ENCODE data around the gene AFF1.

Gene AFF1

DNA sequence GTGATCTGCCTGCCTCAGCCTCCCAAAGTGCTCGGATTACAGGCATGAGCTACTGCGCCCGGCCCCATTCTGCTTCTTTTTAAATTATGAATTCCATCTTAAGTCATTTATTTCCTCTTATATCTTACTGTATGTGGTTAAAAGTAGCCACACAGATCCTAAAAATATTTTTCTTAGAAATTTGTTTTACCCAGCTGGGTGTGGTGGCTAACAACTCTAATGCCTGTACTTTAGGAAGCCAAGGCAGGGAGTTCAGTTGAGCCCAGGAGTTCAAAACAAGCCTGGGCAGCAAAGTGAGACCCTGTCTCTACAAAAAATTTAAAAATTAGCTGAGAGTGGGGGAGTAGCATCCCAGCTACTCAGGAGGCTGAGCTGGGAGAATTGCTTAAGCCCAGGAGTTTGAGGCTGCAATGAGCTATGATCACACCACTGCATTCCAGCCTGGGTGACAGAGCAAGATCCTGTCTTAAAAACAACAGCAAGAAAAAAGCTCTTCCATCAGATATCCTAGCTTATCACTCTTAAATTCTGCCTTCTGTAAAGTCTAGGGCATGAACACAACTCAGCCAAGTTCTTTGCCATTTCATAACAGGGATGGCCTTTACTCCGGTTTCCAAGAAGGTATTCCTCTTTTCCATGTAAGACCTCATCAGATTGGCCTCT is 15.1 kb upstream of the AFF1 start:
- no peak for DNase-seq

DNA sequence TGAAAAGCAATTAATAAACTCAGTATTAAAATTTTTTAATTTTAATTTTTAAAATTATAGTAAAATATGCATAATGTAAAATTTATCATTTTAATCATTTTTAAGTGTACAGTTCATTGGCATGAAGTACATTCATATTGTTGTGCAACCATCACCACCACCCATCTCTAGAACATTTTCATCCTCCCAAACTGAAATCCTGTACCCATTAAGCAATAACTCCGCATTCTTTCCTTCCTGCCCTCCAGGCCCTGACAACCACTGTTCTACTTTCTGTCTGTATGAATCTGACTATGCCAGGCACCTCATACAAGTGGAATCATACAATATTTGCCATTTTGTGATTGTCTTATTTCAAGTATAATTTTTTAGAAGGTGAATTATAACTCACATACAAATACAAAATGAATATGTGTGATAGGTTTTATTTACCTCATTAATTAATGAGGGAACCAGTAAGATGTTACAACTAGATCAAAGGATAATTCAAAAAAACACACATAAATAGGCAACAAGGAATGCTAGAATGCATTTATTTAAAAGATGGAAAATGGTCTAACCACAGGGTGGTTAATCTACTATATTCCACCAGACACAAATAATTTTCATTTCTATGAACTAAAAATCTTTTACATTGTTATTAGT is 13.1 kb upstream of the AFF1 start:
- no peak for DNase-seq

DNA sequence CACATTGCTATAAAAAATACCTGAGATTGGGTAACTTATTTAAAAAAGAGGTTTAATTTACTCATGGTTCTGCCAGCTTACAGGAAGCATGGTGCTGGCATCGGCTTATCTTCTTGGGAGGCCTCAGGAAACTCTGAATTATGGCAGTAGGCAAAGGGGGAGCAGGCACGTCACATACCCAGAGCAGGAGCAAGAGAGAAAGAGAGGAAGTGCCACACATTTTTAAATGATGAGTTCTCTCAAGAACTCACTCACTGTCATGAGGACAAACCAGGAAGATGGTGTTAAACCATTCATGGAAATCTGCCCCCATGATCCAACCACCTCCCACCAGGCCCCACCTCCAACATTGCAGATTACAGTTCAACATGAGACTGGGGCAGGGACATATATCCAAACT is 10.0 kb upstream of the AFF1 start:
- DNase-seq = no peak

DNA sequence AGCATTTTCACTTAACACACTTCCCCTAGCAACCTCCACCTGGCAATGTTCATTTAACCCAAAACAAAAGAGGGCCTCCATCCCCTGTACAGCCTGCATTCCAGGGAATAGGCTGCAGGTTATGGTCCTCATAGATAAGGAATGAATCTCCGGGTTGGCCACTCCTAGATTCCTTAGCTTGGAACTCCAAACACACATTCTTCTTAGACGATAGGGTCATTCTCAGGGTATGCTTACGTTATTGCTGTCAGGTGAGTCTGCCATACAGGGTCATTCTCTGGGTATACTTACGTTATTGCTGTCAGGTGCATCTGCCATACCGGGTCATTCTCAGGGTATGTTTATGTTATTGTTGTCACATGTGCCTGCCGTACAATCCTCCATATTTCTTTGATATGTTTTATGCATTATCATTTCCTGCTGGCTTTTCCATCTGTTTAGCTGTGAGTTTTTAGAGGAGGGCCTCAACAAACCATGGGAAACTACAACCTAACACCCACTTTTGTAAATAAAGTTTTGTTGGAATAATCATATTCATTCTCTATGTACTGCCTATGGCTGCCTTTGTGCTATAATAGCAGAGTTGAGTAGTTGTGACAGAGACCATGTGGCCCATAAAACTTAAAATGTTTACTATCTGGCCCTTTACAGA is 8.2 kb upstream of the AFF1 start:
- DNase-seq = no peak

DNA sequence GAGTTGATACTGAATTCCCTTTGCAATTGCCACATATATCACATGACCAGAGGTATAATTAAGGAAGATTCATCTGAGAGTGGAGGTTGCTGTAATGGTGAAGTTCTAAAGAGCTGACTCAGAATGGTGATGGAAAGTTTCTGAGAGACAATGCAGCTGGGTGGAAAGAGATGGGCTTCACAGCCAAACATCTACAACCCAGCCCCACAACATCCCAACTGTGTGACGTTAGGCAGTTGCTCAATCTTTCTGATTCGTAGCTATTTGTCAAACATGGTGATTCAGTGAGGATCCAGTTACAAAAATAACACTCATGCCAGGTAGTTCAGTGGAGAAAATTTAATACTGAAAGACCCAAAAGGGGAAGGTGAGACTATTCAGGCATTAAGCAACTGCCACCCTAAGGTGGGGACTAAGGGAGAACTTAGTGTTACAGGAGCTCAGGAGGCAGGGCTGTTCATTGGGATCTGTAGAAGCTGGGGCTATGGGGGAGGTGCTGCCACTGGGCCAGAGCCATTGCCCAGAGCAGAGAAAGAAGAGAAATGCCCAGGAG is 6.9 kb upstream of the AFF1 start:
- peak; percentile 42 for DNase-seq

DNA sequence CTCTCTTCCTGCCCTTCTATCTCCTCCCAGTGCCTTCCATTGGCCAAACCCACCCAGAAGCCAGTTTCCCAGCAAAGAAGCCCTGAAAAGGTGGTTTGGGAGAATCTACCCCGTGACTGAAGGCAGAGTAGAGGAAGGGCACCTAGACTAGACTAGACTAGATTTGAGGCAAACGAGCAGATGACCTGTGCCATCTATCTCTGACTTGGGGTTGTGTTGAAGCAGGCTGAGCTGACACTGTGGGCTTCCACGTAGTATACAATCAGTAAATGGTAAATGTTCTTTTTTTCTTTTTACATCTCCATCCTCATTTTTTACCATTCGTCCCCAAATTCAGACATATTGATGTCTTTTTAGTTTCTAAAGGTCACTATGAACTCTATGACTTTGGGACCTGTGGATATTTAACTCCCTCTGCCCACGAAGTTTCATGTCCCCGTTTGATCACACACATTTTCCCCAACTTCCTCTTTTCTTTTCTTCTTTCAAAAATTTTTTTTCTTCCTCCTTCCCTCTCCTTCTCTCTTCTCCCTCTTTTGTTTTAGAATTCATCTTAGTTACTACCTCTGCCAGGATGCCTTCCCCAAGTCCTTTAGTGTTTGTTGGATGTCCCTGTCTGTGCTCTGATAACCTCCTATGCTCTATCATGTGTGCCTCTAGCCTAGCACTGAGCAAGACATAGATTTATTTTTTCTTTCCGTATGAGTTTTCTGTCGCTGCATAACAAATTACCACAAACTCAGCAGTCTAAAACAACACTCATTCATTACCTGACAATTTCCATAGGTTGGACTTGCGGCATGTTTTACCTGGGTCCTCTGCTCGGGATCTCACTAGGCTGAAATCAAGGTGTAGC is 6.2 kb upstream of the AFF1 start:
- DNase-seq = no peak

DNA sequence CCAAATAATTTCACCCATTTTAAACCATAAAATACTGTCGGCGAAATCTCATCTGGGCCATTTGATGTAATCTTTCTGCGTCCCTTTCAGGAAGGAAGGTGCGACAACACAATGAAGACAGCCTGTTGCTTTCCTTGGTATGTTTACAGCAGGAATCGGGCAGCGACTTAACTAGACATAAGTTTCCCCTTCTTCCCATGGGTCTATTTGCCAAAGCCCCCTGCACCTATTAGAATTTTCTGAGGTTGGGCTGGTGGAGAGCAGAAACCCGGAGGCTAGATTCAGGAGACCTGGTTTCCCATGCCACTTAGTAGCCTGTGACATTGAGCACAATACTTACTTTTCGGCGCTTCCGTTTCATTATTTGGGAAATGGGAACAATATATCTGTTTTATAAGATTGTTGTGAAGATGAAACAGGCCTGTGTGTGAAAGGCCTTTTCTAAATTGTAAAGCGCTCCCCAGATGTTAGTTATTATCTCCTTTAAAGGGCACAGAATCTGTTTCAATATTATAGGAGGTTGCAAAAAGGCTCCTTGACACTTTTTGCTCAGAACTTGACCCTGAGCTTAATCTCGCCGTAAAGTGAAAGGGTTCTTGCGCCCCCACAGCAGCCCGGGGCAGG is 552 bp upstream of the AFF1 start:
- peak; percentile 27 for DNase-seq

DNA sequence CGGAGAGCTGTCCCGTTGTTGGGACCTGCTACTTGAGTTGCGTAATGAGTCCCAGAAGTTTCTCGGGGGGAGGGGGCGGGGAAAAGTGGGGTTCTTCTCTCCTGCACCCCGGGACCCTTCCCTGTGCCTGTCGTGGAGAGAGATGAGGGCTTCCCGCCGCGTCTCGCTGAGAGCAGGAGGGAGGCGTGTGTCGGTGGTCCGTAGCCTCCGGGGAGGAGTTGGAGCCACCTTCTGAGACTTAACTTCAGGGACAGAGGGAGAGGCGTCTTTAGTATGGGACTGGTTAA is 698 bp downstream of the AFF1 start:
- no peak for DNase-seq

DNA sequence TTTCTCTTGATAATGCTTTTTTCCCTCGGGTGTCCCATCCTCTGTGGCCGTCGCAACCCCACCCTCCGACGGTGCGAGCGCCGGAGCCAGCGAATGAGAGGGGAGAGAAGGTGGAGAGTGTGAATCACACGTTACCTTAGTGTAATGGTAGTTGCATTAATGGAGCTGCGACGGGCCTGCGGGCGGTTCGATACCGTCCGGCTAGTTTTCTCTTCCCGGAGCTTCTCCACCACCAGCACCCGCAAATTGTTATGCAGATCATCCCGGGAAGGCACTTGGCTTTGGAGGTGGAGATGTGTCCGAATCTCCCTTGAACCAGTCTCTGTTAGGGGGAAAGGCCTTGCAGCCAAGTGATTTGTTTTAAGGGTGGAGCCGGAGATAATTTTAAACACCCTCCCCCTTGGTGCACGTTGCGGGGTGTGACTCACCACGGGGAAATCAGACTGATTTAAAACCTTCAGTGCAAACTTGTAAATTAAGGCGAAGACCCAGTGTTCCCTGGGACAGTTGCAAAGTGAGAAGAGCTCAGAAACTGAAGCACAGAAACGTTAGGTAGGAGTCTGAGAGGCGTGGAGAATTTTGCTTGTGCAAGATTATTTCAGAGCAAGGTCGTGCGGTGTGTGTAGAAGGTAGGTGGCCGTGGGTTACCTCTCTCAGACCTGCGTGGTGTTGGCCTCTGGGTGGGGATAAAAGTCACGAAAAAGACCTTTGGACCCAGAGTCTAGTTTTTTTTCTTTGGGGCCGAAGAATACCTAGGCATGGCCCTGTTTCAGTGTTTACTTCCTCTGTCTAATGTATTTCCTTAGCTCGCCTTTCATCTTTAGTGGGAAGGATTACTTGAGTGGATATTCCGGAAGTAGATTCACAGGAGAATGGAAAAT is 1.3 kb downstream of the AFF1 start:
- DNase-seq = peak; percentile 77

DNA sequence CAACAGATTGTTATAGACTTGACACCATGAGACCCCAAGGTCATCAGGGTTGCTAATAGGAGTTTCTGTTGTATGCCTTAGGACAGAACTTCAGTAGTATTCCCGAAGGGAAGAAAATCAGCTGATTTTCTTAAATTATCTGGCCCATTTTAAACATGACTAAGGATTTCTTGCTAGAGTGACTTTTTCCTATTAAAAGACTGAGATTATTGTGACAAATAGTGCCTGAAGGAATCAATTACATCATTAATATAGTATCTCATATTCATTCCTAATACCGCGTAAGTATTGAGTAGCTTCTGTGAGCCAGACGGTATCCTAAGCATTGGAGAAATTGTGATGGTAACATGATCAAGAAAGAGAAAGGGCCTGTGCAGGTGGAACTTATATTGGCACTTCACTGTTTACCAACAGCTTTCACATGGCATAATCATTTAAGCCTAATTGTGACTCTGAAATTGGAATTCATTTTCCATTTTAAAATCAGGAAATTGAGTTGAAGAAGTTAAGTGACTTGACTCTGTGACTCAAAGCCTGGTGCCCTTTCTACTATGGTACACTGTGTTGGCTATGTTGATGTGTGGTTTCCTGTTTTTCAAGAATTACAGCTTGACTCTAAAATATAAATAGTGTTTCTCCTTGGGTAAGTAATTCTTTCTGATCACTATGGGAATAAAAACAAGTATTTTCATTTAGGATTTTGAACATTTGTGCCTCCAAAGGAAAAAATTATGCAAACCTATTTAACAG is 4.1 kb downstream of the AFF1 start:
- no peak for DNase-seq

DNA sequence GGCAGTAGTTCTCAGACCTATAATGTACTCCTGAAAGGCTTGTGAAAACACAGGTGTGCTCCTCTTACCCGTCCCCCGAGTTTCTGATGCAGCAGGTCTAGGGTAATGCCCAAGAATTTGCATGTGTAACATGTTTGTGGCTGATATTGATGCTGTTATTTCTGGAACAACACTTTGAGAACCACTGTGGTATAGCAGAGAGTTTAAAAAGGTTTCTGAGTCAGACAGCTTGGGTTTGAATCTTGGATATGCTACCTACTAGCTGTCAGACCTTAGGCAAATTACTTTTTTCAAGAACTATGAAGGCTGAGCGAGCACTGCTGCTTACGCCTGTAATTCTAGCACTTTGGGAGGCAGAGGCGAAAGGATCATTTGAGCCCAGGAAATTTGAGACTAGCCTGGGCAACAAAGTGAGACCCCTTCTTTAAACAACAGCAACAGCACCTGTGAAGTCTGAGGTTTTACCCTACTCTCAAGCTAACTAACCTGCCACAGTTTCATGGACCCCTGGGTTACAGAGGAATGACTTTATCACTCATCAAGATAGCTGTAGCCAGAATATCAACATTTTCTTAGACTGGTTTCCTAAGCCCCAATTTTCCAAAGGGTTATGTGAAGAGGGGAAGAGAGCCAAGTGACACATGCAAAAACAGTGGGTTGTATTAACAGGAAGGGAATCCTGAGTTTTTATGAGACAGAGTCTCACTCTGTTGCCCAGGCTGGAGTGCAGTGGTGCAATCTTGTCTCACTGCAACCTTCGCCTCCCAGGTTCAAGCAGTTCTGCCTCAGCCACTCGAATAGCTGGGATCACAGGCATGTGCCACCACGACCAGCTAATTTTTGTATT is 5.1 kb downstream of the AFF1 start:
- DNase-seq = no peak

DNA sequence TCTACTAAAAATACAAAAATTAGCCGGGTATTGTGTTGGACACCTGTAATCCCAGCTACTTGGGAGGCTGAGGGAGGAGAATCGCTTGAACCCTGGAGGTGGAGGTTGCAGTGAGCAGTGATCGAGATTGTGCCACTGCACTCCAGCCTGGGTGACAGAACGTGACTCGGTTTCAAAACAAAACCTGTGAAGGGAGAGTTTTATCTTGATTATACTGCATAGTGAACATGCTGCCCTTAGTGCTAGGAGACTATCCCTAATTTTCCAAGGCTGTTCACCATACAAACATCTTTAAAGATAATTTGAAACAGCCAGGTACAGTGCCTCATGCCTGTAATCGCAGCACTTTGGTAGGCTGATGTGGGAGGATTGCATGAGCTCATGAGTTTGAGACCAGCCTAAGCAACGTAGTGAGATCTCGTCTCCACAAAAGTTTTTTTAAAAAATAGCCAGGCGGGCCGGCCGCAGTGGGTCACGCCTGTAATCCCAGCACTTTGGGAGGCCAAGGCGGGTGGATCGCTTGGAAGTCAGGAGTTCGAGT is 6.2 kb downstream of the AFF1 start:
- DNase-seq = no peak

DNA sequence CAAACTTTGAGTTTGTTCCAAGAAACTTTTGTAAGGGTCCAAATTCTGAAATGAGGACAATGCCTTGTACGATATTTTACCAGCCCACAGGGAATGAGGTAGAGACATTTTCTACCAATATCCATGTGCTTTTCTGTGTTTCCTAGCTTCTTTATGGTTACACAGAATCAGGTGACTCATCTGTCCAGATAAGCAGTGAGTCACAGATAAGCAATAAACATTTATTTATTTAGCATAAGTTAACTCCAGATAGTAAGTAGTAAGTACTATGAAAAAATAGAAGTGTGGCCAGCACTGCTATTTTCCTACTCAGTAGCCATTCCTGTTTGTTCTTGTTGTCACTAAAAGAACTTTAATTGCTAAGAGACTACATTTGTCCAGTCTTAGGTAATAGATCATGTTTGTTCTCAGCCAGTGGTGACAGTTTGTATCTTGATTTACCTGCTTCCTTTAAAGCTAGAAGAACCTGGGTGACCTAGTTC is 7.4 kb downstream of the AFF1 start:
- no peak for DNase-seq

DNA sequence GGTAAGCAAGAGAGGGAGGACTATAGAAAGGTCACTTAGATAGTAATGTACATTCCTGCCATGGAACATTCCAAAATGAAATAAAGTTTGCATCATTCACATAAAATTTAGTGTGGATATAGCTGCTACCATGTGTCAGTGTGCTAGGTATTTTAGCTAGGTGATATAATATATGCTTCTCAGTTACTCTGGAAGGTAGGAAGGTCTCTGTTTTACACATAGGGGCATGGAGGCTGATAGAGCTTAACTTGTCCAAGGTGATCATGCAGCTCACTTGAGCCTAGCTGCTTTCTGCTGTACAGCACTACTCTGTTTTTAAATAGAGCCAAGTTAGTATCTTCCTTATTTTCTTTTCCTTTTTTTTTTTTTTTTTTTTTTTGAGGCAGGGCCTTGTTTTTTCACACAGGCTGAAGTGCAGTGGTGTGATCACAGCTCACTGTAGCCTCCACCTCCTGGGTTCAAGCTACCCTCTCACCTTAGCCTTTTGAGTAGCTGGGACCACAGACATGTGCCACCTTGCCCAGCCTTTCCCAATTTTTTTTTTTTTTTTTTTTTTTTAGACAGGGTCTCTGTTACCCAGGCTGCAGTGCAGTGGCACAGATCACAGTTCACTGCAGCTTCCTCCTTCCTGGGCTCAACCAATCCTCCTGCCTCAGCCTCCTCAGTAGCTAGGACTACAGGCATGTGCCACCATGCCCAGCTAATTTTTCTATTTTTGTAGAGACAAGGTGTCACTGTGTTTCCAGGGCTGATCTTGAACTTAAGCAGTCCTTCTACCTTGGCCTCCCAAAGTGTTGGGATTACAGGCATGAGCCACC is 10.4 kb downstream of the AFF1 start:
- DNase-seq = no peak

DNA sequence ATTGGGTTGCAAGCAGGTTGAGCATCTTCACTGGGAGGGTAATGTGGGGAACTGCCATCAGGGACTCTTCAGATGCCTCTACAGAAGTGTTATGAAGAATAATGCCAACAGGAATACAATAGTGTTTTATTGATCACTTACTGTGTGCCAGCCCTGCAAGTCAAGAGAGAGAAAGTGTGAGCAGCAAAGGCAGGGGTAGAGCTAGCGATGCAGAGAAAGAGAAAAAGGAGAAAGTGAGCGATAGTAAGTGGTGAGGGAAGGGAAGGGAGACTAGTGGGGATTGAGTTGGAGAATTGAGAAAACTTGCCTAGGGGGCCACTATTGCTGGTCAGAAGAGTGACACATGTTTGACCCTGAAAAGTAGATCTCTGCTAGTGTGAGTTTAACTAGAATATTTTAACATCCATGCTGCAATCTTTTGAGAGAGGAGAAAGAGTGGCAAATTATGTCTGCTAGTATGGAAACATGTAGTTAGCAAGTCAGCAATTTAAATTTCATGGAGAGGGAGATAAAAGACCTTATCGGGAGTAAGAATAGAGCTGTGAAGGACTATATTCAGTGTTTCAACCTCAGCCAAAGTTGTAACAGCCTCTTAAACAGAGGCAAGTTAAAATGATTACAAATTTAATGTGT is 12.2 kb downstream of the AFF1 start:
- DNase-seq = no peak

DNA sequence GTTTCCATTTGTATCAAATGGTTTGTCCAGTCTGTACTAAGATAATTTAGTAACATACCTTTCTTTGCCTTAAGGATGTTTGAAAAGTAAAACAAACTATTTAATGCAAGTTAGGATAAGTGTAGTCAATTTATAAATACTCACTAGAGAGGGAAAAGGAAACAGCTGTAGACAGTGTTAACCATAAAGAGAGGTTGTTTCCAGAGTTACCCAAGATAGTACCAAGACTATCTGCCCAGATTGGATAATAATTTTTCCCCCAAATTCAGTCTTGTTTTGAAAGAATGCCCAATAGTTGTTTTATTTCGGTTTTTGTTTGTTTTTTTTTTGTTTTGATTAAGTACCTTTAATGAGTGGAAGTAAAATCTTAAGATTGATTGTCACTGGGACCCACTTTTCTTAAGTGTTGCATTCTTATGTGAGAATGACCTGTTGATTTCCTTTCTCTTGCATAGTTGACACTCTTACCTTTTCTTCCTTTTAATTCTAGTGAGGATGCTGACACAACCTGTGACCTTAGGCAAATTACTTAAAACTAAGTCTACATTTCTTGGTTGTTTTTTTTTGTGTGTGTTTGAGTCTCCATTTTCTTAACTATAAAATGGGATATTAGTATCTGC is 12.8 kb downstream of the AFF1 start:
- no peak for DNase-seq

DNA sequence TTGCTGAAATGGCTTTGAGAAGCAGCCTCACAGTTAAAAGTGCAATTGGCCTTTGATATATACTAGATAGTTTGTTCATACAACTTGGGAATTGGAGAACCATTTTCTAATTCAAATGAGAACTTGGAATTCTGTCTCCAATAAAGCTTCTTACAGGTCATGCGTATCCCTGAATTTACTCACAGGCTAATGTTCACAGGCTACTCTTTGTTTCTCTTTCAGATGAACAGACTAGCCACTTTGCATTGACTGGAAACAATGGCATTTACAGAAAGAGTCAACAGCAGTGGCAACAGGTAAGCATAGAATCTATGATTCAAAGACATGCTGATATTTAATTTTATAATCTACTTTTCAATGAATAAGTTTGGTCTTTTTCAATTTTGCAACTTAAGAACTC is 13.5 kb downstream of the AFF1 start:
- DNase-seq = no peak
